Choroid plexus epithelial cell (primary cell): ENCODE measurements around the gene RAC2.

Source experiments
- DNase-seq: peaks from one replicate; pipeline ENCODE4 v3.0.0-alpha.2; 2010; ENCODE audit warnings: low read depth
- H3K4me3 ChIP-seq: 2 replicates; pipeline ENCODE4 v1.5.1; 2011; ENCODE audit warnings: low read depth, mild to moderate bottlenecking, control low read depth, low read length, moderate library complexity
- CTCF ChIP-seq: conservative IDR thresholded peaks from 2 replicates; pipeline ENCODE4 v1.5.1; 2011; ENCODE audit warnings: low read depth, mild to moderate bottlenecking, control low read depth, inconsistent platforms, low read length, moderate library complexity

RAC2 gene

GRCh38 chr22:37229012-37229804, 14.9 kb downstream of the RAC2 start:
- peak; percentile 86 for DNase-seq
- no peak overlapping the region for H3K4me3 ChIP-seq
- no peak for TF ChIP-seq CTCF

DNA sequence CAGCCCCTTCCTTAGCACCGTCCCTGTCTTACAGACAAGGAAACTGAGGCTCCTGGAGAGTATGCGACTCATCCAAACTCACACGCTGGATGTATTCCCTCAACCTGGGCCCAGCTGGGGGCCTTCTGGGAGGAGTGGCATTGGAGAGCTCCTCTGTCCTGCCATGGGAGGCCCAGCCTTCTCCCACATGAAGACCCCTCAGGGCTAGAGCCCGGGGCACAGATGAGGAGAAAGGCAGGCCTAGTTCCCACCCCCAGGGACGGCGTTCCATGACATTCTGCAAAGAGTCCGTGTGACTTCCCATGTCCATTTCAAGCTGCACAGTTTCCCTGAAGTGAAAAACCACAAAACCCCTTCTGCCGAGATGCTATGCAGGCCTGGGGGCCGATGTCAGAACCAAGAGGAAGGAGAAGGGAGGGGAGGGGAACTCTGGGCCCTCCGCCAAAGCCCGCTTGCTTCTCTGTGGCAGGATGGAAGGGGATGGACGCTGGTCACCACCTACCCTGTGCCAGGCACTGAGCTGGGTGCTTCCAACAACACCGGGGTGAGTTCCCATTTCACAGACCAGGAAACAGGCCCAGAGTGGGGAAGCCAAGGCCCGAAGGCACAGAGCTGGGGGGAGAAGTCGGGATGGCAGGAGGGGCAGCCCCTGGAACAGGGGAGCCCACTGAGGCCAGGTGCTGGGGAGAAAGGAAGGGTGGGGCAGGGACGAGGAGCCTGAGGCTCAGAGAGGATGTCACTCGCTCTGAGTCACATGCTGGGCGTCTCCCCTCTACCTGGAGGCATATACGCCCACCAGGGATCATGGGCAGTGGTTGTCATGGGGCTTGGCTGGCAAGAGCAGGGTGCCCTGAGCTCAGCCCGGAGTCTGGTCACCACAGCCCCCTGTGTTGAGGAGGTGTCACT, 15.7 kb downstream of the RAC2 start:
- DNase-seq = peak; percentile 86
- no peak for TF ChIP-seq CTCF
- no peak overlapping the region for H3K4me3 ChIP-seq

- H3K4me3 ChIP-seq = no peak overlapping the region
- DNase-seq = no peak
- TF ChIP-seq CTCF = no peak
These were observed 17.6 kb downstream of the RAC2 start for GRCh38 chr22:37226514-37226913.

- TF ChIP-seq CTCF = no peak
- no peak overlapping the region for H3K4me3 ChIP-seq
- DNase-seq = no peak
These were observed 18.0 kb downstream of the RAC2 start for GRCh38 chr22:37226087-37226486.

GRCh38 chr22:37225481-37225880, 18.6 kb downstream of the RAC2 start:
- peak; percentile 49 for TF ChIP-seq CTCF
- DNase-seq = peak; percentile 53
- no peak overlapping the region for H3K4me3 ChIP-seq

GRCh38 chr22:37224757-37225420, 19.2 kb downstream of the RAC2 start:
- DNase-seq = no peak
- H3K4me3 ChIP-seq = no peak overlapping the region
- no peak for TF ChIP-seq CTCF
